GM21526 (cell line): ENCODE results near the gene TAGAP.
"Not testable (repeated sequence)": the region's sequence is repeated elsewhere in the genome, so short reads cannot be mapped to it uniquely, and the experiment has no call there.

ENCODE experiments used
- ATAC-seq: cut with Tn5 transposase; IDR thresholded peaks from one replicate; pipeline ENCODE4 v1.9.1; 2021; ENCODE audit warnings: moderate library complexity; ENCODE audit not compliant: unreplicated experiment, low FRiP score

The TAGAP gene

GRCh38 chr6:159017757-159018559, 26.8 kb downstream of the TAGAP start:
- ATAC-seq, result no peak

GRCh38 chr6:159014406-159014805, 30.4 kb downstream of the TAGAP start:
- no peak for ATAC-seq

DNA sequence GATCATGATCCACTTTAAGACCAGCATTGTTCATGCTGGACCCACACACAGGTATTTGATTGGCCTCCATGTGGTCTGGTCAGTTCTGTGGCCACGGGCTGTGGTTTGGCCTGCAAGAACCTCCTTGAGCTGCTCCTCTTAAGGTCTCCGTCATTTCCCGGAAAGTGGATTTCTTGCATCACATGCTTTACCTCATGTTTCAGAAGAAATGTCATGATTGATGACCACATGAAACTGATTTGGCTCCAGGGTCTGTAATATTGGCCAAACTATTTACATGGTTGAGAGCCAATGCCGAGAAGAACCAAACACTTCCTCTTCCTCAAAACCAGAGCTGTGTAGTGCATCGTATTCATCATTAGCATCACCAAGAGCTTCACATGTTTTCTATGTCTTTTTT, 31.6 kb downstream of the TAGAP start:
- no peak for ATAC-seq

GRCh38 chr6:159012201-159012600, 32.6 kb downstream of the TAGAP start:
- no peak for ATAC-seq

- not testable (repeated sequence) for ATAC-seq
Measured at GRCh38 chr6:159010037-159010612, 34.7 kb downstream of the TAGAP start.

- ATAC-seq, result no peak
Measured at GRCh38 chr6:159008656-159009288, 36.0 kb downstream of the TAGAP start.

GRCh38 chr6:159007510-159007909, 37.3 kb downstream of the TAGAP start:
- ATAC-seq, result no peak

DNA sequence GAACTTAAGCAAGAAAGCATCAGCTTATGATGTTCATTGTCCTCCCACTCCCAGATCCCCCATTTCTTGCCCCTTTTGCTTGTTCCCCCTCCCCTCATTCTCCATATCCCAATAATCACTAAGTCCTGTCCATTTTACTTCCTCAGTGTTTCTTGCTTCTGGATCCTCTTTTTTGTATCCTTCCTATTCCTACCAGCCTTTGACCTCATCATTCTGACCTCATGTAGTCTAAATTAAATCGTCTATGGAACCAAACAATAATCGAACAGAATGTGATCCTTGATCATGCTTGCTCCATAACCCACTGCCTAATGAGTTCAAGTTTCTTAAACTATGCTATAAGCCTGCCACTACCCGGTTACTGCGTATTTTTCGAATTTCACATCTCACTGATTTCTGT, 39.4 kb downstream of the TAGAP start:
- no peak for ATAC-seq

DNA sequence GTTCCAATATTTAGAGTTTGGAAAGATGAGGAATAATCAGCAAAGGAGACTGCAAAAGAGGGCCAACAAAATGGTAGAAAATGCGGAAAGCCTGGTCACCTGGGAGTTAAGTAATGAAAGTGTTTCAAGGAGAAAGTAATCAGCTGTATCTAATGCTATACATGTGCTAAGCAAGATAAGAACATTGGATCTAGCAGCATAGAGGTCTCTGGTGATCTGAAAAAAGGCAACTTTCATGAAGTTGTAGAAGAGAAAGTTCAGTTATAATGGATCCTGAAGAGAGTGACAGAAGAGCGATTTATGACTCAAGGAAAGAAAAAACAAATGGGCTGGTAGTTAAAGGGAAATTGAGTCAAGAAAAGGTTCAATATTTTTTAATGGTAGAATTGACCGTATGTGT, 40.2 kb downstream of the TAGAP start:
- ATAC-seq, result no peak

- ATAC-seq, result no peak
Measured at GRCh38 chr6:159002432-159003155, 42.2 kb downstream of the TAGAP start.

DNA sequence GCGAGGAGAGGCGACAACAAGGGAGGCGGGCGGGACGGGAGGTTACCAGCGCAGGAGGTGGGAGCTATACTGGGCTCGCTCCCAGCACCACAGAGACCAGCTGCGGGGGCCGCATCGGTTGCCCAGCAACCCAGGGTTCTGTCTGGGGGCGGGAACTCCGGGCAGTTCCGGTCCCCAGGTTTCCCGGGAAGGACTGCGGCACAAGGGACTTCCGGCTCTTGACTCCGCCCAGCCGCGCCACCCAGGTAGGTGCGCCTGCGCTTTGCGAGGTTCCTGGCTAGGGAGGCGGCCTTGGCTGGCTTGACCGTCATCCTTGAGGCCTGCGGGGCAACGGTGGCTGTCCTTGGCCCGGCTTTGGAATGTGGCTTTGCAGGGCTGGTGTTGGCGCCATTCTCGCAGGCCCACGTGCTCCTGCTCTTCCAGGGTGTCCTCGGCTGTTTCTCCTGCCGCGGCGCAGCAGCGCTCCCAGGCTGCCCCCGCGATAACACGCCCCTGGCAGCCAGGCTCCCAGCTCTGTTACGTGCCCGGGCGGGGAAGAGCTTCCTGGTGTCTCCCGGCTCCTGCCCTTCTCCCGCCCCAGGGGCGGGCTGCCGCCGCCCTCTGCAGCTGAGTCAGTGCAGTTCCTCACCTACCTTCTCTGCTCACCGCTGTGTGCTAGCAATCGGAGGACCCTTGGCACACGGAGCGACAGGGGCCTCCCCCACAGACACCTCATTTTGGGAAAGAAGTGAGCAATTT, 45.0 kb downstream of the TAGAP start, which contains the start of gene RSPH3:
Gene RSPH3, minus strand, starts transcription at position 537 of the 738 bp plus-strand sequence. CDS start 652 bp downstream, outside the sequence.
- ATAC-seq, result peak; percentile 93

- ATAC-seq, result peak; percentile 34
Measured at GRCh38 chr6:158999154-158999665, 45.6 kb downstream of the TAGAP start.

- no peak for ATAC-seq
Measured at GRCh38 chr6:158996856-158997255, 47.9 kb downstream of the TAGAP start.

DNA sequence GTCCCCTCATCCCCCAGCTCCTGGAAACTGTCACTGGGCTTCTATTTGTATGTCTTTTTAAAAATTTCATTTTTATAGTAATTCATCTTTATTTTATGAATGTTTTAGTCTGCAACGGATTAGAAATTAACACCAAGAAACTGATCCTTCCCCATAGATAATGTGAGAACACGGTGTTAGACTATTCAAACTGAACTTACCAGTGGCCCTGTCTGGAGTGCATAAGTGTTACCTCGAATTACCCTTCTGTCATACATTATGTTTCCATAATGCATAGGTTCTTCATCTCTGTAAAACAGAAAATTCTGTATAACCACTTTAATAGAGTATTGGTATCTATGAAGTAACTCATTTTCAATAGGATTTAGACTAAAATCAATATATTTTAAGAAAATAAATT, 51.2 kb downstream of the TAGAP start:
- no peak for ATAC-seq

GRCh38 chr6:158991017-158991723, 53.6 kb downstream of the TAGAP start:
- no peak for ATAC-seq

DNA sequence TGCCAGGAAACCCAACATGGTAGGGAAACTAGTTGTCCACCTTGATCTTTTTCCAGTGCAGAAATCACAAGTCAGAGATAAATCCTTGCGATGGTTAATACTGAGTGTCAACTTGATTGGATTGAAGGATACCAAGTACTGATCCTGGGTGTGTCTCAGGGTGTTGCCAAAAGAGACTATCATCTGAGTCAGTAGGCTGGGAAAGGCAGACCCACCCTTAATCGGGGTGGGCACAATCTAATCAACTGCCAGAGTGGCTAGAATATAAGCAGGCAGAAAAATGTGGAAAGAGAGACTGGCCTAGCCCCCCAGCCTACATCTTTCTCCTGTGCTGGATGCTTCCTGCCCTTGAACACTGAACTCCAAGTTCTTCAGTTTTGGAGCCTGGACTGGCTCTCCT, 55.1 kb downstream of the TAGAP start:
- not testable (repeated sequence) for ATAC-seq

DNA sequence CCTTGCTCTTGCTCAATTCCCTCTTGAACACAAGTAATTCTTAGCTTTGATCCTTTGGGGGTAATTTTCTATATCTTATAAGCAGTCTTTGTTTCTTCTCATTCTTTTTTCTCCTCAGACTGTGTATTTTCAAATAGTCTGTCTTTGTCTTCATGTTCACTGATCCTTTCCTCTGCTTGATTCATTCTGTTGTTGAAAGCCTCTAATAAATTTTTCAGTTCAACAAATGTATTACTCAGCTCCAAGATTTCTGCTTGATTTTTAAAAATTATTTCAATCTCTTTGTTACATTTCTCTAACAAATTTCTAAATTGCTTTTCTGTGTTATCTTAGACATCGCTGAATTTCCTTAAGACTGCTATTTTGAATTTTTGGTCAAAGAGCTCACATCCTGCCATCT, 56.3 kb downstream of the TAGAP start:
- ATAC-seq, result no peak

DNA sequence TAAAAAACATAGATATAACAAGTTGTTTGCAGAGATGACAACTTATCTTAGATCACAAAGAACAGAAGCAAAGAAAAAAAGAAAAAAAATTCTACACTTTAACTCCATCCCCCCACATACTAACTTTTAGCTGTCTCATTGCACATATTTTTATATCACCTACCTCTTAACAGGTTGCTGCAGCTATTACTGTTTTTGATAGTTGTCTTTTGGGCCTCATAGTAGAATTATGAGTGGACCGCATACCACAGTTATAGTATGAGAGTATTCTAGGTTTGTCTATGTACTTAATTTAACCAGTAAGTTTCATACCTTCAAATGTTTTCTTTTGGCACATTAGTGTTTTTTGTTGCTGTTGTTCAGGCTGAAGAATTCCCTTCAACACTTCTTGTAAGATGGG, 57.1 kb downstream of the TAGAP start:
- ATAC-seq, result no peak
